Liver (tissue), 3 donors: ENCODE data around the gene GLYATL3.

Experiments
- ATF3 ChIP-seq: IDR thresholded peaks from 2 replicates; pipeline ENCODE4 v1.6.1; 2016; ENCODE audit warnings: antibody characterized with exemption
- GABPA ChIP-seq, 2 donors: IDR thresholded peaks in 1 of 2; conservative IDR thresholded peaks in 1 of 2; 2 replicates each; pipeline ENCODE4 v1.6.1; 2016; ENCODE audit warnings: antibody characterized with exemption in 2 of 2, mild to moderate bottlenecking in 1 of 2, moderate library complexity in 1 of 2
- HNF4G ChIP-seq: IDR thresholded peaks from 2 replicates; pipeline ENCODE4 v1.6.1; 2016; ENCODE audit warnings: antibody characterized with exemption
- JUND ChIP-seq, 2 donors: IDR thresholded peaks; 2 replicates each; pipeline ENCODE4 v1.6.1; 2016; ENCODE audit warnings: antibody characterized with exemption in 2 of 2
- MAX ChIP-seq: IDR thresholded peaks from 2 replicates; pipeline ENCODE4 v1.6.1; 2016; ENCODE audit warnings: antibody characterized with exemption
- NR2F2 ChIP-seq: IDR thresholded peaks from 2 replicates; pipeline ENCODE4 v1.6.1; 2016; ENCODE audit warnings: antibody characterized with exemption
- RAD21 ChIP-seq, 2 donors: IDR thresholded peaks; 2 replicates each; pipeline ENCODE4 v1.6.1; 2016; ENCODE audit warnings: antibody characterized with exemption in 2 of 2, mild to moderate bottlenecking in 2 of 2
- RXRA ChIP-seq, 2 donors: IDR thresholded peaks; 2 replicates each; pipeline ENCODE4 v1.6.1; 2017 to 2018; ENCODE audit warnings: antibody characterized with exemption in 2 of 2, mild to moderate bottlenecking in 1 of 2
- SP1 ChIP-seq: IDR thresholded peaks from 2 replicates; pipeline ENCODE4 v1.6.1; 2018; ENCODE audit warnings: antibody characterized with exemption, mild to moderate bottlenecking
- YY1 ChIP-seq: IDR thresholded peaks from 2 replicates; pipeline ENCODE4 v1.6.1; 2016; ENCODE audit warnings: antibody characterized with exemption, mild to moderate bottlenecking
- TF ChIP-seq, protein P1 (sequence below): fragments of 150-350 bp; IDR thresholded peaks from 2 replicates; pipeline ENCODE4 v1.5.1; 2017; ENCODE audit warnings: improper control_type of control experiment, low read depth, low read length; ENCODE audit not compliant: missing input control
- donor health status: healthy.
- donor health status: healthy.

DNA sequence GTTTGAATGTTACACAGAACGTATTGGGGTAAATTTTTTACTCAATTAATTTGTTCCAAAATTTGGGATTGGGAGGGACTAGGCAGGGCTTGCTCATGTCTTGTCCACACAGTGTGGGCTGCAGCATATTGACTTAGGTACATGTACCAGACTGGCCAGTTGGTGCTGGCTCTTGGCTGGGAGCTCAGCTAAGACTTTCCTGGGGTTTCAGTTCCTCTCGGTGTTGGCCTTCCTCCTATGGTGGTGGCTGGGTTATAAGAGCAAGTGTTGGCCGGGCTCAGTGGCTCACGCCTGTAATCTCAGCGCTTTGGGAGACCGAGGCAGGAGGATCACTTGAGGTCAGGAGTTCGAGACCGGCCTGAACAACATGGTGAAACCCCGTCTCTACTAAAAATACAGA, 31.7 kb upstream of the GLYATL3 start:
- no peak for TF ChIP-seq NR2F2
- TF ChIP-seq, protein P1, sequence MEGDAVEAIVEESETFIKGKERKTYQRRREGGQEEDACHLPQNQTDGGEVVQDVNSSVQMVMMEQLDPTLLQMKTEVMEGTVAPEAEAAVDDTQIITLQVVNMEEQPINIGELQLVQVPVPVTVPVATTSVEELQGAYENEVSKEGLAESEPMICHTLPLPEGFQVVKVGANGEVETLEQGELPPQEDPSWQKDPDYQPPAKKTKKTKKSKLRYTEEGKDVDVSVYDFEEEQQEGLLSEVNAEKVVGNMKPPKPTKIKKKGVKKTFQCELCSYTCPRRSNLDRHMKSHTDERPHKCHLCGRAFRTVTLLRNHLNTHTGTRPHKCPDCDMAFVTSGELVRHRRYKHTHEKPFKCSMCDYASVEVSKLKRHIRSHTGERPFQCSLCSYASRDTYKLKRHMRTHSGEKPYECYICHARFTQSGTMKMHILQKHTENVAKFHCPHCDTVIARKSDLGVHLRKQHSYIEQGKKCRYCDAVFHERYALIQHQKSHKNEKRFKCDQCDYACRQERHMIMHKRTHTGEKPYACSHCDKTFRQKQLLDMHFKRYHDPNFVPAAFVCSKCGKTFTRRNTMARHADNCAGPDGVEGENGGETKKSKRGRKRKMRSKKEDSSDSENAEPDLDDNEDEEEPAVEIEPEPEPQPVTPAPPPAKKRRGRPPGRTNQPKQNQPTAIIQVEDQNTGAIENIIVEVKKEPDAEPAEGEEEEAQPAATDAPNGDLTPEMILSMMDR = no peak
- no peak for TF ChIP-seq YY1
- TF ChIP-seq MAX = no peak
- TF ChIP-seq JUND (IDR thresholded peaks at IDR 0.05) = no peak
- no peak for TF ChIP-seq GABPA (IDR thresholded peaks at IDR 0.05 in 1 of 2, conservative IDR thresholded peaks at IDR 0.05 in 1 of 2)
- TF ChIP-seq ATF3 = no peak
- no peak for TF ChIP-seq SP1
- TF ChIP-seq RAD21 (IDR thresholded peaks at IDR 0.05) = no peak
- TF ChIP-seq HNF4G = no peak
- TF ChIP-seq RXRA (IDR thresholded peaks at IDR 0.05) = no peak
